Activated naive CD4-positive, alpha-beta T cell treated with anti-CD3 and anti-CD28 coated beads for 36 hours (primary cell): ENCODE data around the gene CST9. TPM values are rescaled to one million over a fixed set of nuclear protein-coding genes. Genes with fewer than 3 reads are reported as not detected.
"Not testable (repeated sequence)": the region's sequence is repeated elsewhere in the genome, so short reads cannot be mapped to it uniquely, and the experiment has no call there.

Experiments used
- CTCF ChIA-PET: fragments of 350-600 bp; sonication (Branson Sonifier 250); formaldehyde crosslinking; loops from one replicate; lab custom pipeline; 2021; ENCODE audit warnings: antibody characterized with exemption; lab: Charles Lee
- DNase-seq: peaks from one replicate; pipeline ENCODE4 v3.0.0-alpha.2; 2020
- H3K27ac Mint-ChIP-seq: one replicate; pipeline ENCODE4 v1.8.0; 2021; ENCODE audit warnings: mild to moderate bottlenecking, mixed read lengths
- H3K27me3 Mint-ChIP-seq: one replicate; pipeline ENCODE4 v1.8.0; 2021; ENCODE audit warnings: low read depth, mixed read lengths
- H3K36me3 Mint-ChIP-seq: one replicate; pipeline ENCODE4 v1.8.0; 2021; ENCODE audit warnings: low read depth, mixed read lengths
- H3K4me1 Mint-ChIP-seq: one replicate; pipeline ENCODE4 v1.8.0; 2021; ENCODE audit warnings: low read depth, mixed read lengths
- H3K4me3 Mint-ChIP-seq: one replicate; pipeline ENCODE4 v1.8.0; 2021; ENCODE audit warnings: mild to moderate bottlenecking, moderate library complexity, mixed read lengths
- H3K9me3 Mint-ChIP-seq: one replicate; pipeline ENCODE4 v1.8.0; 2021; ENCODE audit warnings: mixed read lengths
- intact Hi-C: fragments of 100-400 bp; cut with micrococcal nuclease; formaldehyde crosslinking; loops from one replicate; pipeline ENCODE4 v1.15.1; 2023
- total RNA-seq, 2 experiments: library from RNA; stranded (reverse); gene quantifications; one replicate each; pipeline ENCODE4 v1.2.3, GENCODE V29; 2021

The CST9 gene
- total RNA-seq, 2 experiments from 2014 or later, result not detected

DNA sequence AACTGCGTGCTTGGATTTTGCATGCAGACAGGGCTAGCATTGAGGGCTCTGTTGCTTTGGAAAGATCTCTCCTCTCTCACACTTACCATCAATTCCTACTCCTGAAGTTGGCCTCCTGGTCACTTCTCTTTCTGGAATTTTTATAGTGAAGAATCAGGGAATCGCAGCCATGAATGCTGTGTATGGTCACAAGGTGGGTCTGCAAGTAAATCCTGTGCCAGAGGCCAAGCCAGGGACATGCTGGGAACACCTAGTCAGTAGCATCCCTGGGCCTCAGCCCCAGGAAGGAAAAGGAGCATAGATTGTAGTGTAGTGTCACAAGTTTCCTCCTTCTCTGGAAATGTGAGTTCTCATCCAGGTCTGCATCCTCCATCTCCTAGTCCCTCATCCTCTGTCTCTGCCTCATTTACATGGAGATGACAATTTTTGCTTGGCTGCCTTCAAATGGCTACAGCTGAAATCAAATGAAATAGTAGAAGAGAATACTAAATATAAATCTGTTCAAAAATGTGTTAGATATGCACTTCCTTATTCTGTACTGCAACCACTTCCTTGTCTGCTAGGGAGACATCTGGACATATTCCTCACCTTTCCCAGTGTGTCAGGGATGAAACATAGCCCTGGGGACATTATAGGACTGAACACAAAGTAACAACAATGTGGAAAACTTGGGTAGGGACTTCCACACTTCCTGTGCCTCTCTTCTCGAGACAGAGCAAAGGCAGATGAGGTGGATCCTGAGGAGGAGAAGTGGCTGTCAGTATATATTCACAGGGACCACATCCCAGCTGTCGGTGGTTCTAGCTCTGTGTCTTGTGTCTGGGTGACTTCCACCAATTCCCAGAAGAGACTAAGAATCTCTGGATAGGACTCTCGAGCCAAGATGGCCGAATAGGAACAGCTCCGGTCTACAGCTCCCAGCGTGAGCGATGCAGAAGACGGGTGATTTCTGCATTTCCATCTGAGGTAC, 17.0 kb downstream of the CST9 start:
- CTCF ChIA-PET, result no interaction called here

DNA sequence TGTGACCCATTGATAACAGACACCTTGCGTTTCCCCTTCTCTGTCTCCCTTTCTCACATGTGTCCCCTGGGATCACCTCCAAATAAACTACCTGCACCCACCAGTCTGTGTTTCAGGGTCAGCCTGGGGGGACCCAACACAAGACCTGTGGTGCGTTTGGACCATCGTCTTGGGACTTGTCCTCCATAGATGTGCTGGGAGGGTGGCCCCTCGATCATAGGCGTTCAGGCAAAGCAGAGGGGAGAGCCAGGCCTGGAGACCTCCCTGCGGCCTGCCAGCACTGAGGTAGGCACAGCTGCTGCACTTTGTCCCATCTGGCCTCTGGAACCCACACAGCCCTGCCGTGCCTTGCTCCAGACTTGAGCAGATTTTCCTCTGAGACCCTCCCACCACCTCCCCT, 18.1 kb downstream of the CST9 start:
- no peak for DNase-seq
- no peak overlapping the region for H3K4me3 Mint-ChIP-seq
- CTCF ChIA-PET, result no interaction called here

More for the DNA sequence above, 17.0 kb downstream of the CST9 start:
- Mint-ChIP-seq H3K27ac (no peak overlapping the region), H3K27me3 (peaks cover 13% of the 10 kb centered on the region), H3K36me3 (no peaks in the 10 kb centered on the region), H3K4me3 (no peak overlapping the region), H3K4me1 (no peaks in the 10 kb centered on the region), H3K9me3 (no peaks in the 10 kb centered on the region)
- intact Hi-C loops, result no loop called here
- no peak for DNase-seq

DNA sequence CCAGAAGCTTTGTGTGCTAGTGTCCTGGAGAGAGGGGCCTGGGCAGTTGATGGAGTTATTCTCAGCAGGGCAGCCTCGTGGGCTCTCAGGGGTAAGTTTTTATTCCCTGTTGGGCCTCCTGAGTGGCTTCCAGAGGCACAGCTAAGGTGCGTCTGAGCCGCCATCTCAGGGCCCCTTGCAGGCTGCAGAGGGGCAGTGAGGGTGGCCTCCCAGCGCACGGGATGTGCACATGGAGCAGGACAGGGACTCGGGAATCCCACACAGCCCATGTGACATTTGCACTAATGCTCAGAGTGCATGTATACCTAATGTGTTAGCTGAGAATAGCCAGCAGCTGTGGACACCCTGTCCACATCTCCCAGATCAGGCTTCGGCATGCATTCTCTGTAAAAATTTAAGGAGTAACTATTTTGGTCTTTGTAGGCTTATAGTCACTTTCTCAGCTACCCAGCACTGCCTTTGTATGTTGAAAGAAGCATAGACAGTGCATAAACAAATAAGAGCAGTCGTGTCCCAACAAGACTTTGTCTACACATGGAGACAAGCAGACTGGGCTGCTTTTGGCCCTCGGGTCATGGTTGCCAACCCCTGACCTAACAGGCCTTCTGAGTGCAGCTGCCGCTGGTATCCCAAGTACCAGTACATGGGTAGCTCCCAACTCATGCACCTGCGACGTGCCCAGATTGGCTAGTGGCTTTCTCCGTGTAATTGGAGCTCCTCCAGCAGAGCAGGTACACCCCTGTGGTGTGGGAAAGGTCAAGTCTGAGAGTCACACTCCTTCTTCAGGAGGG, 18.8 kb downstream of the CST9 start:
- intact Hi-C loops, result no loop called here
- no peaks in the 10 kb centered on the region for H3K9me3 Mint-ChIP-seq

More for the DNA sequence above, 18.1 kb downstream of the CST9 start:
- no peaks in the 10 kb centered on the region for H3K9me3 Mint-ChIP-seq
- intact Hi-C loops, result no loop called here
- H3K27me3 Mint-ChIP-seq, result peaks cover 13% of the 10 kb centered on the region
- H3K27ac Mint-ChIP-seq, result no peak overlapping the region
- H3K36me3 Mint-ChIP-seq, result no peaks in the 10 kb centered on the region
- no peaks in the 10 kb centered on the region for H3K4me1 Mint-ChIP-seq

DNA sequence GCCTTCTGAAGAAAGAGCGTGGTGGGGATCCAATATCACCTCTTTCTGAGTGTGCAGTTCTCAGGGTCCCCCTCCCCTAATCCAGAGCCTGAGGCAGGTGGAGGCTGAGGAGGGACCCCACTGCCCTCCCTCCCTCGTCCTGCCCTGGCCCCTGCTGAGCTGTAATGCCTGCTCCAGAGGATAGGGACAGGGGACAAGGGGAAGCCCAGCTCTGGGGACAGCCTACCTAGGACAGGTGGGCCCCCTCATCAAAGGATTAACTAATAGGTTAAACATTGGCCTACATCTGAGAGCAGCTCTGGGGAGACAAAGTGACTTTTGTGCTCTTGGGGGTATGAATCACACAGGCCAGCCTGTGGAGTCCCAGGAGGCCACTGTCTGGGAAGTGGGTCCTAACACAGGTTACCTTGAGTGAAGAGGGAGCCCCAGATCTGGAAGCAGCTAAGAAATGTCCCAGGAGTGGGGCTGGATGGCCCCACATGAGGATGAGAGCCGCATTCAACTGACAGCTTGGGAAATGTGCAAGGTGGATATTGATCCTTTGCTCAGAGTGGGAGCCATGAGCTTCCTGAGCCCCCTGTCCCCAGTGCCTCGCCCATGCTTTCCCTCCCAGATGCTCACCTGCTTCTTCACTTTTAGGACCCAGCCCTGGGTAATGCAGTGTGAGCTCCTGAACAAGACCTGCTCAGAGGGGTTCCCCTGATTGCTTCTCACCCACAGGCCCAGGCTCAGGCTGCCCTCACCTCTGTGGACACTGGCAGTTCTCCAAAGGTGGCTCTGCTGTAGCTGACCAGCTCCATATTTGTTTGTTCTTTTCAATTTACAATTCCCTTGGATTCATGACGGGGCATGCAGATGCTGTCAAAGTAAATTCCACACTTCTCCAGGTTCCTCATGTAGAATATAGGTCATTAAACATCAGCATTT, 19.6 kb downstream of the CST9 start:
- no peaks in the 10 kb centered on the region for H3K9me3 Mint-ChIP-seq
- no peaks in the 10 kb centered on the region for H3K36me3 Mint-ChIP-seq
- CTCF ChIA-PET, result interaction anchor here (1.5 kb wide), 1 partner anchor 21 kb away, joined by 3 read pairs; no protein-coding TSS in a partner anchor
- intact Hi-C loops, result no loop called here
- no peak for DNase-seq
- H3K27ac Mint-ChIP-seq, result no peak overlapping the region
- H3K4me1 Mint-ChIP-seq, result no peaks in the 10 kb centered on the region
- H3K4me3 Mint-ChIP-seq, result no peak overlapping the region
- H3K27me3 Mint-ChIP-seq, result peaks cover 23% of the 10 kb centered on the region

More for the DNA sequence above, 18.8 kb downstream of the CST9 start:
- Mint-ChIP-seq H3K27ac (no peak overlapping the region), H3K4me1 (no peaks in the 10 kb centered on the region), H3K27me3 (peaks cover 17% of the 10 kb centered on the region), H3K4me3 (no peak overlapping the region), H3K36me3 (no peaks in the 10 kb centered on the region)
- CTCF ChIA-PET, result interaction anchor here (1.5 kb wide), 1 partner anchor 20 kb away, joined by 3 read pairs; no protein-coding TSS in a partner anchor
- no peak for DNase-seq

DNA sequence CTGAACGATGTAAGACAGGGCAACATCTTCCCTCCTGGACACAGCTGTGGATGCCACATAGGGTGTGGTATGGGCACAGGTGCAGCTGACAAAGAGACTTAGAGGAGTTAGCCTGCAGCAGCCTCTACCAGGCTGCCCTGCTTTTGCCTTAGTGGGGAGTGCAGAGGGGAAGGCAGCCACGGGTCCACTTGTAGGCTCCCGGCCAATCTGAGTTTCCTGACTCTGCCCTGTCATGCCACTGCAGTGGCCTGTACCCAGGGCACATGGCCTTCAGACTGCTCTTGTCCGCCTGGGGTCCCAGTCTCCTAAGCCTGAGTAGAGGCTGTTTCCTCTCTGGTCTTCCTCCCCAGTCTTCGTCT, 20.3 kb downstream of the CST9 start:
- DNase-seq, result no peak
- Mint-ChIP-seq H3K4me1 (no peaks in the 10 kb centered on the region), H3K9me3 (no peaks in the 10 kb centered on the region), H3K27ac (no peak overlapping the region), H3K36me3 (no peaks in the 10 kb centered on the region), H3K4me3 (no peak overlapping the region), H3K27me3 (peaks cover 24% of the 10 kb centered on the region)
- intact Hi-C loops, result no loop called here
- CTCF ChIA-PET, result interaction anchor here (1.5 kb wide), 1 partner anchor 144 kb away, joined by 5 read pairs; no protein-coding TSS in a partner anchor

DNA sequence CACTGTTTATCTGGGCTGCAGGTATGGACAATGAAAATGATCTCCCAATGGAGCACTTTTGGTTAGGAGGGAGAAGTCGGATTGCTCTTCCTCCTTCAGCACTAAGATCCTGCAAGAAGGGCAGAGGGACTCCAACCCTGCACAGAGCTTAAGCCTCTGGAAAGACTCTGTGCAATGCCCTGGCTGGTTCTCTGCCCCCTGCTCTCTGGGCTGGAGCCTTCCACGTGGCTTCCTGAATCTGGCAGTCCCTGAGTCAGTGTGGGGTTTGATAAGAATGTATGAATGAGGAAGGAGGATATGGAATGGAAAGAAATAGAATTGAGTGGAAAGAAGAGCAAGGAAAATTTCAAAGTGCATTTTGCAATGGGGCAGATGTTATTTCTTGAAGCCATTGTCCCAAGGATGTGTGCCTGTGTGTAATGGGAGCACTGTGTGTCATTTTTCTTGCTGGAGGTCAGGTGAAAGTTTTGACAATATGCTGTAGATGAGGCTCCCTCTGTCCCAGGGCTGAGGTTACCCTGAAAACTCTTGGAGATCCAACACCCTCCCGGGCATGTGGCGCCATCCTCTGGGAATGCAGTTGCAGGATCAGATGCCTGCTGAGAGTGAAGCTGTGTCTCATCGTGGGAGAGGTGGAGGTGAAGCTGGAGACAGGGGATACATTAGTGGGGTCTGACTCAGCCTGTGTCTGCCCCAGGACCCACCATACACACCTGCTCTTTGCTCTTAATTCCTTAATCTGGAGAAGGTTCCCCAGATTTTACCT, 21.1 kb downstream of the CST9 start:
- no peaks in the 10 kb centered on the region for H3K4me1 Mint-ChIP-seq
- intact Hi-C loops, result no loop called here
- peaks cover 29% of the 10 kb centered on the region for H3K27me3 Mint-ChIP-seq
- no peak overlapping the region for H3K27ac Mint-ChIP-seq
- H3K9me3 Mint-ChIP-seq, result no peaks in the 10 kb centered on the region
- CTCF ChIA-PET, result interaction anchor here (1.5 kb wide), 1 partner anchor 143 kb away, joined by 5 read pairs; no protein-coding TSS in a partner anchor
- H3K36me3 Mint-ChIP-seq, result no peaks in the 10 kb centered on the region
- DNase-seq, result no peak
- H3K4me3 Mint-ChIP-seq, result no peak overlapping the region

DNA sequence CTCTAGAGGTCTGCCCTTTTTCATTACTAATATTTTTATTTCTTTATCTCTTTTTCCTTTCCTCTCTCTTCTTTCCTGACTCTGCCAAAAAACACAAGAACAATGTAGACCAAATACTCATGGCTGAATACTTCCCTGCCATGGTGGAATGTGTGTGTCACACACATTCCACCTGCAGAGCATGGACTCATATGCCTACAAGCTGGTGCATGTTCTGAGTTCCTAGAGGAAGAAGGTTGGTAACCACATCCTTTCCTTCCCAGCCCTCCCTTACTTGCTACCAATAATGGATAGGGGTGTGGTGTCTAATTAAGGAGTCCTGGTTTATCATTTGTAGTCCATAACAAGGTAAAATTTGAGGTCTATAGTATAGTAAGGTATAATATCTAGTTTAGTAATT, 22.2 kb downstream of the CST9 start:
- CTCF ChIA-PET, result no interaction called here
- no peak for DNase-seq
- no peak overlapping the region for H3K27ac Mint-ChIP-seq
- H3K9me3 Mint-ChIP-seq, result no peaks in the 10 kb centered on the region
- H3K27me3 Mint-ChIP-seq, result peaks cover 29% of the 10 kb centered on the region
- no peaks in the 10 kb centered on the region for H3K36me3 Mint-ChIP-seq
- no peak overlapping the region for H3K4me3 Mint-ChIP-seq
- intact Hi-C loops, result no loop called here
- no peaks in the 10 kb centered on the region for H3K4me1 Mint-ChIP-seq

DNA sequence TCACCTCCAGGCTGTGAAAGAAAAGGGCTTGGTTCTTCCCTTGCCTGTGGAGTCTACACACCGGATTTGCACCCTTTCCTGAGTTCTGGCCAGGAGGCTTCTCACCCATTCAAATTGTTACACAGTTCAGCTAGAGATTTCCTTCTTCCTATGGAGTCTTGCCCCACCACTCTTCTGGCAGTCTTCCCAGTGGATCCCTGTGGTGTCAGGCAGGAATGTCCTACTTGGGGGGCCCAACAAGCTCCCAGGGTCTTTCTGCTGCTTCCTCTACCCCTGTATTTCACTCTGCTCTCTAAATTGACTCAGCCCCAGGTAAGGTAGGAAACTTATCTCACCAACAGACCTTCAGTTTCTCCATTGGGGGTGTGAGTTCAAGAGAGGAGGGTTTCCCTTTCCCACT, 23.4 kb downstream of the CST9 start:
- no peaks in the 10 kb centered on the region for H3K9me3 Mint-ChIP-seq
- H3K4me1 Mint-ChIP-seq, result no peaks in the 10 kb centered on the region
- H3K36me3 Mint-ChIP-seq, result no peaks in the 10 kb centered on the region
- no peak overlapping the region for H3K4me3 Mint-ChIP-seq
- H3K27ac Mint-ChIP-seq, result no peak overlapping the region
- no peak for DNase-seq
- intact Hi-C loops, result no loop called here
- peaks cover 24% of the 10 kb centered on the region for H3K27me3 Mint-ChIP-seq
- CTCF ChIA-PET, result no interaction called here

DNA sequence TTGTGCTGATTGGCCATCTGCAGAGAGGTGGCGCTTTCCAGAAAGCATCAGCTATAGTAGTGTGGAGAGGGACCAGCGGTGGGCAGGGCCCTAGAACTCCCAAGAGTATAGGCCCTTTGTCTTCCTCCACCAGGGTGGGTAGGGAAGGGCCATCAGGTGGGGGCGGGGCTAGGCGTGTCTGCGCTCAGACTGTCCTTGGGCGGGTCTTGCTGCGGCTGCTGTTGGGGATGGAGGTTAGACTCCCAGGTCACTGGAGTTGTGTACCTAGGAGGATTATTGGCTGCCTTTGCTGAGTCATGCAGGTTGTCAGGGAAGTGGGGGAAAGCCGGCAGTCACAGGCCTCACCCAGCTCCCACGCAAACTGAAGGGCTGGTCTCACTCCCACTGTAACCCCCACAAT, 23.9 kb downstream of the CST9 start:
- H3K4me3 Mint-ChIP-seq, CTCF ChIA-PET, H3K9me3 Mint-ChIP-seq, DNase-seq, H3K27ac Mint-ChIP-seq, H3K36me3 Mint-ChIP-seq, H3K4me1 Mint-ChIP-seq, intact Hi-C loops: not testable (repeated sequence)
- H3K27me3 Mint-ChIP-seq, result peaks cover 23% of the 10 kb centered on the region

DNA sequence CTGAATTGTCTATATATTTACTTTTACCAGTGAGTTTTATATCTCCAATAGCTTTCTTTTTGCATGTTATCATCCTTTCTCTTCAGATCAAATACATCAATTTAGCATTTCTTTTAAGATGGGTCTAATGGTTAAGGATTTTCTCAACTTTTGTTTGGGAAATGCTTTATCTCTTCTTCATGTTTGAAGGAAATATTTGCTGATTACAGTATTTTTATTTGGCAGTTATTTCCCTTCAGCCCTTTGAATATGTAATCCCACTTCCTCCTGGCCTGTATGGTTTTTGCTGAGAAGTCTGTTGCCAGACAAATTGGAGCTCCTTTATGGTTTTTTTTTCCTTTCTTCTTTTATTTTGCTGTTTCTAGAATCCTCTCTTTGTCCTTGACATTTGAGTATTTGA, 30.7 kb downstream of the CST9 start:
- H3K36me3 Mint-ChIP-seq, result no peaks in the 10 kb centered on the region
- no peak overlapping the region for H3K4me3 Mint-ChIP-seq
- CTCF ChIA-PET, result no interaction called here
- H3K27ac Mint-ChIP-seq, result no peak overlapping the region
- no peaks in the 10 kb centered on the region for H3K4me1 Mint-ChIP-seq
- intact Hi-C loops, result no loop called here
- H3K27me3 Mint-ChIP-seq, result peaks cover 3% of the 10 kb centered on the region
- no peak for DNase-seq
- H3K9me3 Mint-ChIP-seq, result no peaks in the 10 kb centered on the region

DNA sequence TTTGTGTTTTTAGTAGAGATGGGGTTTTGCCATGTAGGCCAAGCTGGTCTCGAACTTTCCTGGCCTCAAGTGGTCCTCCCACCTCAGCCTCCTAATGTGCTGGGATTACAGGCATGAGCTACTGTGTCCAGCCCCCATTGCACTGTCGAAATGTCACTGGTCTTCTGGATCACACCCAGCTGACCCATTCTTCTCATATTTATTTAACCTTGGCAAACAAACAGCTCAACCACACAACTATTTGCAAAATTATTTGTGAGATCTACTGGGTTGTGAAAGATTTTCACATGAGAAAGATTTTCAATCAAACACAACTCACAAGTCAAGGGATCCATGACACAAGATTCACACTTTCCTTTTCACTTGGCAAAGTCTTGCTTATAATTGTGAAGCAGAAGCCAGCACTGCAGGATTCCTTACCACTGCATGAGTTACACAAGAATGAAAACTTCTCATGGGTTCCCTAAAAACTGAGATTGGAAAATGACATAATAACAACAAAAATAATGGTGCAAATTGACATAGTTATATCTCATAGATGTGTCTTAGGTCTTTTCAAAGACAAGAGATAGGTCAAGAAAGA, 35.4 kb downstream of the CST9 start:
- Mint-ChIP-seq H3K27ac (no peak overlapping the region), H3K27me3 (peaks cover 3% of the 10 kb centered on the region), H3K4me1 (no peaks in the 10 kb centered on the region), H3K36me3 (no peaks in the 10 kb centered on the region), H3K9me3 (no peaks in the 10 kb centered on the region), H3K4me3 (no peak overlapping the region)
- intact Hi-C loops, result no loop called here
- DNase-seq, result no peak
- CTCF ChIA-PET, result no interaction called here
